ENCODE measurements around the gene C1orf122. TPM values are rescaled to one million over a fixed set of nuclear protein-coding genes. Genes with fewer than 3 reads are reported as not detected.

The C1orf122 gene
- polyA plus RNA-seq, 1 of the 3 experiments (the other 2 are of a cell fraction), result 75.3 TPM

GRCh38 chr1:37778654-37779053 is 28.9 kb upstream of the C1orf122 start:
- H3K9ac ChIP-seq, result no peak overlapping the region
- no peaks in the 10 kb centered on the region for H4K20me1 ChIP-seq (ENCODE audit: insufficient read depth)
- TF ChIP-seq MEF2A (IDR thresholded peaks at IDR 0.05; ENCODE audit: borderline replicate concordance, low read depth) (no peak), GATA2 (CRISPR knock-in tag; IDR thresholded peaks at IDR 0.05) (no peak), MXI1 (IDR thresholded peaks at IDR 0.05; ENCODE audit: low read depth, low read length) (no peak), CHD2 (IDR thresholded peaks at IDR 0.05; ENCODE audit: low read length, partially characterized antibody) (no peak), FOXM1 (IDR thresholded peaks at IDR 0.05; ENCODE audit: low read depth) (no peak), ELF1 (IDR thresholded peaks at IDR 0.05) (no peak), CTCF (IDR thresholded peaks at IDR 0.05) (no peak), RXRA (IDR thresholded peaks at IDR 0.05; ENCODE audit: borderline replicate concordance, low read depth) (no peak), YY1 (IDR thresholded peaks at IDR 0.05; ENCODE audit: low read depth) (no peak), RCOR1 (IDR thresholded peaks at IDR 0.05; ENCODE audit: low read length) (no peak), MAX (IDR thresholded peaks at IDR 0.05; ENCODE audit: low read depth) (no peak), NFIC (IDR thresholded peaks at IDR 0.05; ENCODE audit: borderline replicate concordance) (no peak), EP300 (IDR thresholded peaks at IDR 0.05; ENCODE audit: borderline replicate concordance in 1 of 2, low read depth in 1 of 2, low read length in 1 of 2) (no peak), SIN3A (IDR thresholded peaks at IDR 0.05; ENCODE audit: borderline replicate concordance, low read depth, low read length) (no peak), SMC3 (IDR thresholded peaks at IDR 0.05; ENCODE audit: low read depth, low read length) (no peak), USF1 (IDR thresholded peaks at IDR 0.05; ENCODE audit: borderline replicate concordance, low read depth) (no peak), FOXJ3 (CRISPR knock-in tag; IDR thresholded peaks at IDR 0.05) (no peak), NRF1 (IDR thresholded peaks at IDR 0.05; ENCODE audit: low read depth, low read length) (no peak), ZBTB33 (IDR thresholded peaks at IDR 0.05; ENCODE audit: borderline replicate concordance, low read depth) (no peak), TAF1 (IDR thresholded peaks at IDR 0.05; ENCODE audit: borderline replicate concordance, low read depth, low read length) (no peak)
- H3K27ac ChIP-seq (ENCODE audit: low read depth in 2 of 2, low read length in 1 of 2), result no peak overlapping the region
- no peaks in the 10 kb centered on the region for H3K79me2 ChIP-seq (ENCODE audit: insufficient read depth)
- no peak overlapping the region for H2AFZ ChIP-seq (ENCODE audit: low read depth)
- ChIA-PET POLR2A (no interaction called here), CTCF (interaction anchor here (0.9 to 2.6 kb wide), 4 partner anchors 13 to 81 kb away, joined by 3 to 9 read pairs (median 5); partner anchors contain the start of genes EPHA10 and MTF1)
- no peaks in the 10 kb centered on the region for H3F3A ChIP-seq (replicated peaks; ENCODE audit: insufficient read depth)
- no peak overlapping the region for H3K4me2 ChIP-seq
- DNase-seq, result no peak
- H3K27me3 ChIP-seq (ENCODE audit: insufficient read depth), result no peaks in the 10 kb centered on the region; the same call in 1 of the 2 replicates
- H3K36me3 ChIP-seq (replicated peaks in 1 of 2; ENCODE audit: control insufficient read depth in 1 of 2, insufficient read depth in 2 of 2, low read length in 1 of 2), result no peaks in the 10 kb centered on the region
- 44% methylated on average over 1 of the region's 3 CpGs for WGBS (ENCODE audit: low lambda C conversion rate)
- no peaks in the 10 kb centered on the region for H3K4me1 ChIP-seq (ENCODE audit: control insufficient read depth in 1 of 2, insufficient read depth in 2 of 2, low read depth in 1 of 2, low read length in 1 of 2)
- no peaks in the 10 kb centered on the region for H3K9me3 ChIP-seq
- H3K4me3 ChIP-seq (ENCODE audit: low read depth in 2 of 2, low read length in 1 of 2), result no peak overlapping the region
- no peaks in the 10 kb centered on the region for H3K9me2 ChIP-seq
